T47D (cell line): ENCODE data around the gene C5AR2.
"Not testable (repeated sequence)": the region's sequence is repeated elsewhere in the genome, so short reads cannot be mapped to it uniquely, and the experiment has no call there.

ENCODE experiments used
- DNase-seq, 2 experiments: peaks; one replicate each; pipeline versions ENCODE4 v3.0.0 to v3.0.0-alpha.2; 2011 to 2012; ENCODE audit warnings: low read depth in 1 of 2, low spot score in 1 of 2
- JUND ChIP-seq: IDR thresholded peaks from 2 replicates; pipeline ENCODE4 v1.6.1; 2012; ENCODE audit warnings: low read depth
- in situ Hi-C: cut with HindIII; loops from 2 replicates; pipeline ENCODE4 v1.10.0; 2016; ENCODE audit warnings: low sequenced_read_pairs, low pct_unique_long_range_greater_than_20kb

C5AR2 gene

GRCh38 chr19:47357788-47358680, 26.1 kb downstream of the C5AR2 start:
- no peak for DNase-seq
- no peak for TF ChIP-seq JUND
- in situ Hi-C loops, result no loop called here

DNA sequence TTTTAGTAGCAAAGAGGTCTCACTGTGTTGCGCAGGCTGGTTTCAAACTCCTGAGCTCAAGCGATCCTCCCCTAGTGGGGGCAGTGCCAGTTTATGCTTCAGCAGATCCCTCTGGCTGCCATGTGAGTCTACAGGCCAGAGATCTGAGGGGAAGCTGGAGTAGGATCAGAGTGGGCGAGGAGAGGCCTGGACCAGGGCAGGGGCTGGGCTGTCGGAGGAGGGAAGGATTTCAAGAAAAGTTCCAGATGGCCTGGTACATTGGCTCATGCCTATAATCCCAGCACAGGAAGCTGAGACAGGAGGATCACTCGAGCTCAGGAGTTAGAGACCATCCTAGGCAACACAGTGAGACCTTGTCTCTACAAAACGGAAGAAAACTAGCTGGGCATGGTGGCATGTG, 27.0 kb downstream of the C5AR2 start:
- in situ Hi-C loops, result no loop called here
- no peak for TF ChIP-seq JUND
- DNase-seq, result no peak

DNA sequence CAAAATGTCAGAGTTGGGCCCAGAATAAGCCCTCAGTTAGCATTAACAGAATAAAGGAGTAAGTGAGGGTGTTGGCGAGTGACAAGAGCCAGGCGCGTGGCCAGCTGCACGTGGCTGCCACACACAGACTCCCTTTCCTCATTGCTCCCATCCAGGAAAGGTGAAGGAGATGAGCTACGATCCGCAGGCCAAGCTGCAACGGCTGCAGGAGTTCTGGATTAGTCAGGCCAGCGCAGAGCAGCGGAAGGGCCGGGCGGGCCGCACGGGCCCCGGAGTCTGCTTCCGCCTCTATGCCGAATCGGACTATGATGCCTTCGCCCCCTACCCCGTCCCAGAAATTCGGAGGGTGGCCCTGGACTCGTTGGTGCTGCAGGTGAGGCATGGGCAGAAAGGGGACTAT, 30.3 kb downstream of the C5AR2 start:
- no peak for DNase-seq
- TF ChIP-seq JUND, result no peak

GRCh38 chr19:47363758-47364531, 32.0 kb downstream of the C5AR2 start:
- TF ChIP-seq JUND, result no peak
- in situ Hi-C loops, result no loop called here
- no peak for DNase-seq

More for the DNA sequence above, 30.3 kb downstream of the C5AR2 start:
- in situ Hi-C loops, result no loop called here

- in situ Hi-C loops, DNase-seq: not testable (repeated sequence)
Measured at GRCh38 chr19:47365455-47365854, 33.5 kb downstream of the C5AR2 start.

GRCh38 chr19:47370045-47370611, 38.2 kb downstream of the C5AR2 start:
- no peak for TF ChIP-seq JUND
- in situ Hi-C loops, result no loop called here

GRCh38 chr19:47371261-47371660, 39.3 kb downstream of the C5AR2 start:
- in situ Hi-C loops, result no loop called here
- no peak for DNase-seq
- TF ChIP-seq JUND, result no peak

More at GRCh38 chr19:47370045-47370611, 38.2 kb downstream of the C5AR2 start:
- no peak for DNase-seq

DNA sequence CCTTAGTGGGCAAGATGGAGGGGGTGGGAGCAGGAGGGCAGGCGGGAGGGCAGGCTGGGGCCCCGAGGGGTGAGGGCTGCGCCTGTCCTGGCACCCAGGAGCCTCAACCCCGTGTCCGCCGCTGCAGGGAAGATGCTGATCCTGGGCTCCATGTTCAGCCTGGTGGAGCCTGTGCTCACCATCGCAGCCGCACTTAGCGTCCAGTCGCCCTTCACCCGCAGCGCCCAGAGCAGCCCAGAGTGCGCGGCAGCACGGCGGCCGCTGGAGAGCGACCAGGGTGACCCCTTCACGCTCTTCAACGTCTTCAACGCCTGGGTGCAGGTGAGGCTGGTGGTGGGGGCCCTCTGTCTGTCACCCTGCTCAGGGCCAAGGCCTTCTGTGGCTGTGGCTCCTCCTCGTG, 40.6 kb downstream of the C5AR2 start:
- no peak for TF ChIP-seq JUND
- DNase-seq, result no peak
- in situ Hi-C loops, result no loop called here

- in situ Hi-C loops, result no loop called here
- no peak for TF ChIP-seq JUND
Measured at GRCh38 chr19:47373246-47374240, 41.6 kb downstream of the C5AR2 start.

DNA sequence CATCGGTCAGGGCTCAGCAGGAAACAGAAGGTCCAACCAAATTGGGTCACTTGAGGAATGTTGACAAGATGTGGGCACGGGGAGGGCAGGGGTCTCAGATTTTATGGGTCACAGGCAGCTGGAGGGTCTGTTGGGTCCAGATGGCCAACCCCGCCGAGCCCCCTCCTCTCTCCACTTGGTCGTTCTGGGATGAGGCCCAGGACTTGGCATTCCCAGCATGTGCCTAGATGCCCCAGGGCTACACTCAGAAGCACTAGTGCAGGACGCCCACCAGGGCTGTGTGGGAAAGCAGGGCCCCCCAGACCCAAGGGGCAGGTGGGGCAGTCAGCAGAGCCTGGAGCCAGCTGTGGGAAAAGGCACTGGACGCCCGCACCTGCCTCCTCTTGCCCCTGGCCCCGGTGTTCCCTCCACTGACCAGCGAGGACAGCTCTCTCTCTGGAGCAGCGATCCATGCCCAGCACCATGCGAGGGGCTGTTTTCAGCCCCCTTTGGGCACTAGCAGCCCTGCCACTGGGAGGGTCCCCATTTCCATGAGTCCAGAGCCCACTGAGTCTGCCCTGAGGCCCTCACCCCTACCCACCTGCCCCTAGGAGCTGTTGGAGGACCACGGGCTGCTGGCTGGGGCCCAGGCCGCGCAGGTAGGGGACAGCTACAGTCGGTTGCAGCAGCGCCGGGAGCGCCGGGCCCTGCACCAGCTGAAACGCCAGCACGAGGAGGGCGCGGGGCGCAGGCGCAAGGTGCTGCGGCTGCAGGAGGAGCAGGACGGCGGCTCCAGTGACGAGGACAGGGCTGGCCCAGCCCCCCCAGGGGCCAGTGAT, 43.1 kb downstream of the C5AR2 start:
- no peak for TF ChIP-seq JUND
- in situ Hi-C loops, result no loop called here
- no peak for DNase-seq

More at GRCh38 chr19:47373246-47374240, 41.6 kb downstream of the C5AR2 start:
- no peak for DNase-seq
